HAP-1 (cell line): Measurements from ENCODE around the gene LDHAL6A.
A peak's percentile ranks its signal among the peaks of the same experiment; 100 is the strongest.

Experiments
- DNase-seq, 2 experiments: peaks; one replicate each; pipeline ENCODE4 v3.0.0-alpha.2; 2016 to 2020; ENCODE audit warnings: low spot score in 2 of 2
- H3K27me3 ChIP-seq: fragments of 250-450 bp; sonication (Bioruptor Pico); 2 replicates; pipeline ENCODE4 v1.5.1; 2020; ENCODE audit warnings: low read depth, mild to moderate bottlenecking, moderate library complexity
- H3K36me3 ChIP-seq: fragments of 250-450 bp; sonication (Bioruptor Pico); replicated peaks from 2 replicates; pipeline ENCODE4 v1.5.1; 2020; ENCODE audit warnings: mild to moderate bottlenecking
- H3K4me1 ChIP-seq: fragments of 250-450 bp; sonication (Bioruptor Pico); 2 replicates; pipeline ENCODE4 v1.5.1; 2020; ENCODE audit warnings: mild to moderate bottlenecking
- H3K4me3 ChIP-seq: fragments of 250-450 bp; sonication (Bioruptor Pico); 2 replicates; pipeline ENCODE4 v1.5.1; 2020; ENCODE audit warnings: mild to moderate bottlenecking, moderate library complexity
- H3K9me3 ChIP-seq: fragments of 250-450 bp; sonication (Bioruptor Pico); 2 replicates; pipeline ENCODE4 v1.5.1; 2020; ENCODE audit warnings: mild to moderate bottlenecking, moderate library complexity
- in situ Hi-C: fragments of 300-500 bp; cut with MboI; formaldehyde crosslinking; loops from 3 replicates; pipeline ENCODE4 v1.14.3; 2020; ENCODE audit warnings: low sequenced_read_pairs, inconsistent platforms, mixed read lengths

The LDHAL6A gene

GRCh38 chr11:18495703-18496102, 40.0 kb downstream of the LDHAL6A start:
- Histone ChIP-seq H3K36me3 (peaks cover 23% of the 10 kb centered on the region), H3K4me3 (no peak overlapping the region), H3K9me3 (no peaks in the 10 kb centered on the region), H3K4me1 (peaks cover 3% of the 10 kb centered on the region), H3K27me3 (no peaks in the 10 kb centered on the region)
- in situ Hi-C loops: no loop called here
- no peak for DNase-seq

- Histone ChIP-seq H3K4me1 (peaks cover under 1% of the 10 kb centered on the region), H3K4me3 (no peak overlapping the region), H3K27me3 (no peaks in the 10 kb centered on the region), H3K36me3 (peaks cover 42% of the 10 kb centered on the region), H3K9me3 (no peaks in the 10 kb centered on the region)
- no peak for DNase-seq
- in situ Hi-C loops: no loop called here
Observed at GRCh38 chr11:18498039-18498438, 42.4 kb downstream of the LDHAL6A start.

- H3K9me3 ChIP-seq: no peaks in the 10 kb centered on the region
- no peak overlapping the region for H3K4me3 ChIP-seq
- in situ Hi-C loops: no loop called here
- peaks cover 52% of the 10 kb centered on the region for H3K36me3 ChIP-seq
- H3K27me3 ChIP-seq: no peaks in the 10 kb centered on the region
- H3K4me1 ChIP-seq: peaks cover 3% of the 10 kb centered on the region; the same call in 1 of the 2 replicates
- no peak for DNase-seq
Observed at GRCh38 chr11:18501629-18502028, 46.0 kb downstream of the LDHAL6A start.

- in situ Hi-C loops: no loop called here
- no peak for DNase-seq
- H3K4me3 ChIP-seq: no peak overlapping the region
- no peaks in the 10 kb centered on the region for H3K27me3 ChIP-seq
- H3K36me3 ChIP-seq: peaks cover 52% of the 10 kb centered on the region
- H3K4me1 ChIP-seq: peaks cover 7% of the 10 kb centered on the region
- no peaks in the 10 kb centered on the region for H3K9me3 ChIP-seq
Observed at GRCh38 chr11:18502352-18502751, 46.7 kb downstream of the LDHAL6A start.

GRCh38 chr11:18521122-18521521, 65.5 kb downstream of the LDHAL6A start:
- Histone ChIP-seq H3K27me3 (no peaks in the 10 kb centered on the region), H3K9me3 (no peaks in the 10 kb centered on the region), H3K4me1 (peaks cover 3% of the 10 kb centered on the region), H3K36me3 (peaks cover 3% of the 10 kb centered on the region; the same call in 1 of the 2 replicates), H3K4me3 (no peak overlapping the region)
- in situ Hi-C loops: no loop called here
- no peak for DNase-seq

GRCh38 chr11:18522388-18522787, 66.7 kb downstream of the LDHAL6A start:
- no peak overlapping the region for H3K4me3 ChIP-seq
- peaks cover 3% of the 10 kb centered on the region for H3K4me1 ChIP-seq
- no peaks in the 10 kb centered on the region for H3K27me3 ChIP-seq
- H3K9me3 ChIP-seq: no peaks in the 10 kb centered on the region
- in situ Hi-C loops: no loop called here
- H3K36me3 ChIP-seq: peaks cover 3% of the 10 kb centered on the region; the same call in 1 of the 2 replicates
- no peak for DNase-seq

- no peak for DNase-seq
Observed at GRCh38 chr11:18523084-18523483, 67.4 kb downstream of the LDHAL6A start.

GRCh38 chr11:18524248-18524647, 68.6 kb downstream of the LDHAL6A start:
- Histone ChIP-seq H3K4me1 (peaks cover 3% of the 10 kb centered on the region), H3K36me3 (no peaks in the 10 kb centered on the region; the same call in 1 of the 2 replicates), H3K4me3 (no peak overlapping the region), H3K9me3 (no peaks in the 10 kb centered on the region), H3K27me3 (no peaks in the 10 kb centered on the region)
- DNase-seq: no peak
- in situ Hi-C loops: no loop called here

More at GRCh38 chr11:18523084-18523483, 67.4 kb downstream of the LDHAL6A start:
- H3K4me3 ChIP-seq: no peak overlapping the region
- H3K4me1 ChIP-seq: peaks cover 3% of the 10 kb centered on the region
- H3K9me3 ChIP-seq: no peaks in the 10 kb centered on the region
- in situ Hi-C loops: no loop called here
- no peaks in the 10 kb centered on the region for H3K27me3 ChIP-seq
- no peaks in the 10 kb centered on the region; the same call in 1 of the 2 replicates for H3K36me3 ChIP-seq

- Histone ChIP-seq H3K36me3 (no peaks in the 10 kb centered on the region; the same call in 1 of the 2 replicates), H3K27me3 (no peaks in the 10 kb centered on the region), H3K4me1 (peaks cover 3% of the 10 kb centered on the region), H3K9me3 (no peaks in the 10 kb centered on the region), H3K4me3 (peak overlapping the region; percentile 84)
- in situ Hi-C loops: loop anchor here (25.0 kb wide), 1 partner anchor 211 kb away; the partner anchor contains the start of gene IGSF22
- no peak for DNase-seq
Observed at GRCh38 chr11:18526130-18526520, 70.5 kb downstream of the LDHAL6A start.

GRCh38 chr11:18526521-18527296, 71.1 kb downstream of the LDHAL6A start, which contains the start of gene TSG101:
Gene TSG101, minus strand, starts transcription at chr11:18526942. Its CDS starts 126 bp downstream, at chr11:18526816.
- H3K4me1 ChIP-seq: peaks cover 3% of the 10 kb centered on the region
- peak; percentile 85 to 97 for DNase-seq
- H3K9me3 ChIP-seq: no peaks in the 10 kb centered on the region
- in situ Hi-C loops: loop anchor here (25.0 kb wide), 1 partner anchor 211 kb away; the partner anchor contains the start of gene IGSF22
- H3K36me3 ChIP-seq: no peaks in the 10 kb centered on the region; the same call in 1 of the 2 replicates
- no peaks in the 10 kb centered on the region for H3K27me3 ChIP-seq
- H3K4me3 ChIP-seq: peak within 1 kb of the TSS; percentile 84

- H3K27me3 ChIP-seq: no peaks in the 10 kb centered on the region
- in situ Hi-C loops: loop anchor here (25.0 kb wide), 1 partner anchor 210 kb away; the partner anchor contains the start of gene IGSF22
- peak overlapping the region; percentile 84 for H3K4me3 ChIP-seq
- DNase-seq: no peak
- H3K9me3 ChIP-seq: no peaks in the 10 kb centered on the region
- H3K36me3 ChIP-seq: peaks cover 3% of the 10 kb centered on the region; the same call in 1 of the 2 replicates
- peaks cover 3% of the 10 kb centered on the region for H3K4me1 ChIP-seq
Observed at GRCh38 chr11:18527512-18527911, 71.9 kb downstream of the LDHAL6A start.
